NCI-H82 treated with DMSO at 0.1 percent for 48 hours (cell line): ENCODE data around the gene CLMN.
"Not testable (repeated sequence)": the region's sequence is repeated elsewhere in the genome, so short reads cannot be mapped to it uniquely, and the experiment has no call there.

Experiments used
- DNase-seq: peaks from one replicate; lab custom pipeline; 2025; ENCODE audit not compliant: unreplicated experiment; lab: John Stamatoyannopoulos, UW

The CLMN gene

GRCh38 chr14:95222870-95223398, 96.8 kb downstream of the CLMN start:
- no peak for DNase-seq

DNA sequence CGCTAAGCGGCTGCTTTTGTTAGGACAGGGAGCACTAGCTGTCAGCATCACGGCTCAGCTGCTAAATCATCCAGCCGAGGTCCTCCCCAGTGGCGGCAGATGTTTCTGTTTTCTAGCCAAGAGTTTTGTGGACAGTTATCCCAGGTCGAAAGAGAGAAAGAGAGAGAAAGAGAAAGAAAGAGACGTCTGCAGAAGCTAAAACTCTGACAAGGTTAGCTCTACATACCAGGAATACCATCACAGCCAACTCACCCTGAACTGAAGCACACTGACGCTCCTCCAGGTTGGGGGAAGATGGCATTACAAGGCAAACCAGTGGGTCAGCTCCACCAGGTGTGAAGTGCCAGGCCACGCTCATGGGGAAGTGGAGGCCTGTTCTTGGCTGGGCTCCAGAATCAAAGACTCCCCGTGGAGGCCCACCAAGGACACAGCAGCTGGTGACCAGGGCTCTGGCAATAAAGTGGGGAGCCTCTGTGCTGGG, 97.5 kb downstream of the CLMN start:
- no peak for DNase-seq

- no peak for DNase-seq
Observed at GRCh38 chr14:95221531-95221930, 98.2 kb downstream of the CLMN start.

GRCh38 chr14:95220663-95221231, 99.0 kb downstream of the CLMN start:
- no peak for DNase-seq

DNA sequence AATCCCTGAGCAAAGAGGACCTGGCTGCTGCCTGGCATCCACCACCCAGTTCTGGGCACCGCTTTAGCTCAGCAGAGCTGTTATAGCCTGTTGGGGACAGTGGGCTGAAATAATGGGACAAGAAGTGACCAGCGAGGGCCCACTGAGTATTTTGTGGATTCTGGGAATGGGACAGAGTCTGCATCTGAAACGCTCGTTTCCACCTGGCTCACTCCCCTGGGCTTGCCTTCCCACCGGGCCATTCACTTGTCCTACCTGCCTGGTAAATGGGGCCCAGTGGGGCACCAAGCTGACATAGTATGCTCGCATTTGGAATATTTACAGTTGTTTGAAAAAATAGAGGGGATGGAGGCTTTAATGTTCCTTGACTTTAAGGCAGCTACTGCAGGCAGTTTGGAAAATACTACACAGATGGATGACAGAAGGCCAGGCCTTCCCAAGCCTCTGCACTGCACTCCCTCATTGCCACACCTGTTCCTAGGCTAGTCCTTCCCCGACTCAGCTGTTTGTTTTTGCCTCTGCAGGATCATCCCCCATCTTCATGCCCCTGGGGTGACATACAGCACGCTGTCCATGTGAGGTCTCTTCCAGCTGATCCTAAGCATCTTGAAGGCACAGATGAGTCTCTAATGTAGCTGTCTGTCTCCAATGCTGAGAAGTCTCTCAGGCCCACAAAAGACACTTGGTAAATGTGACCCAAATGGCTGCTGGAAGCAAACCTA, 101.1 kb downstream of the CLMN start:
- no peak for DNase-seq

DNA sequence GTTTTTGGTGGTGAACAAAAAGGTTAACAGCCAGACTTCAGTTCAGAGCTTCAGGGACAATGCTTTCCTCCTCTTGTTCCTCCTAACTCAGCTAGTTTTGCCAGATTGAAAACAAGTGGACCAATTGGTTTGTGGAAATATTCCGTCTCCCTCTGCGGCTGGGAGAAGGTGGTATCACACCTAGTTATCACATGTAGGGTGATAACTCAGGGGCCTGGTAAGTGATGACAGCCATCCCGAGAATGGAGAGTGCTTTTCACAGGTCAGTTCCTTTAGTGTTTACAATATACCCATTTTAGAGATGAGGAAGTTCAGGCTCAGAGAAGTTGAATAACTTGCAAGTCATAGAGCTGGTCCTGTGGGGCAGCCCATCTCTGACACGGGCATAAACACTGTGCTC, 101.7 kb downstream of the CLMN start:
- DNase-seq = no peak

DNA sequence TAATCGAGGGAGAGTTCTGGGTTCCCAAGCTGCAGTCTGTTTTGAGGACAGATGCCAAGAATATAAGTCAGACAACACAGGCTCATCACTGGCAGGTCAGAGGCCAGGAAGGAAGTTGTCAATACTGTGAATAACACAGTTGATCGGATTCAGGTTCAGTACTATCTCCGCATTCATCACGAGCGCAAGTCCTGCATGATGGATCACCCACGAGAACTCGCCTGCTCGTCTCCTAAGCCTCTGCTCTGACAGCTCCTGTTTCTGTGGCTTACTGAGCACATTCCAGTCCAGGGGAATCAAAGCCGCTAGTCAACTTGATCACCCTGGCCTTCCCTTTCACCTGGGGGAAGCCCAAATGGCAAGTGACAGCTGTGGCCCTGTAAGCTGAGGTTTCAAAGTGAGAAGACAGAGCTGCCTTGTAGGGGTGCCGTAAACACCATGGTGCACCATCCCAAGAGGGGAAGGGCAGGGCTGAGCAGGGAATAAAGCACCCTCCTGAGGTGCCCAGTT, 102.3 kb downstream of the CLMN start:
- DNase-seq = no peak

DNA sequence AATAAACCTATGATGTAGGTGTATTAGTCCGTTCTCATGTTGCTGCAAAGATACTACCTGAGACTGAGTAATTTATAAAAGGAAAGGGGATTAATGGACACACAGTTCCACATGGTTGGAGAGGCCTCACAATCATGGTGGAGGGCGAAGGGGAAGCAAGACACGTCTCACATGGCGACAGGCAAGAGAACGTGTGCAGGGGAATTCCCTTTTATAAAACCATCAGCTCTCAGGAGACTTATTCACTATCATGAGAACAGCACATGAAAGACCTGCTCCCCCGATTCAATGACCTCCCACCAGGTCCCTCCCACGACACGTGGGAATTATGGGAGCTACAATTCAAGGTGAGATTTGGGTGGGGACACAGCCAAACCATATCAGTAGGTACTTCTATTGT, 103.7 kb downstream of the CLMN start:
- DNase-seq = no peak

DNA sequence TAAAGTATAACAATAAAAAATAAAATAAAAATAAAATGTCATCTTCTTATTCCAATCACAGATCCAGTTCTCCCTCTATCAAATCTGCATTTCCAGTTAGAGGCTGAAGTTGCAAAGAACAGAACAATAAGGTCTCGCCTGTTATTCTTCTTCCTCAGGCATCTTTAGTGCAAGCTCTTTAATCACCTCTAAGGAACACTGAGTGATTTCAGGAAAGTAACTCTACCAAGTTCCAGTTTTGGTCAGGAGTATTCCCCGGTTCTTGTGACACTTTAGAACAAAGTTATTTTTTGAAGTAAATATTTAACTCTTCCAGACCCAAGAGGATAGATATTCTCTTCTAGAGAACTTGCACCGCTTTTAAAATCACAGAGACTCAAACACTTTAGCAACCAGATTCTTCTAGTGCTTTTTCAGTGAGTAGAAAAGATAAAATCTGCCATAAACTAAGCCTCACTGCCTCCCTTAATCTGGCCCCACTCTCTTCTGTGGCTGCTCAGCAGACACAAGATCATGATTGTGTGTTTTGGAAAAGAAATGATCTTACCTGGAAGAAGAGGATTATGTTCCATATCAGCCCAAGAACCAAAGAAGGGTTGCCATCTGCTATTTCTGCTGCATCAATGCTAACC, 104.5 kb downstream of the CLMN start:
- DNase-seq = peak; percentile 21

DNA sequence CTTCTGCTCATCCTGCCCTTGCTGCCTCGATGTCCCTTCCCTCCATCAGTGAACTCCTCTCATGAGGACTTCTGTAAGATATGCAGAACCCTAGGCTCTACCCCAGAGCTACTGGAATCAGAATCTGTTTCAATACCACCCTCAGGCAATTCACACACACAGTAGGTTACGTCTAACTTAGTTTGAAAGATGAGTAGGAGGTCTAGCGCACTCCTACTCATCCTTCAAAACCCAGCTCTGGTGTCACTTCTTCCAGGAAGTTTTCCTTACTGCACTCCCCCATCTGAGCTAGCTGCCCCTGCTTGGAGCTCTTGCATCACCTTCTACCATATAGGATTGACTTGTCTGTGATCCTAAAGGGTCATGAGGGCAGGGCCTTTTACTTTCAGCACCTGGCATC, 105.9 kb downstream of the CLMN start:
- no peak for DNase-seq

- no peak for DNase-seq
Observed at GRCh38 chr14:95211721-95212504, 107.8 kb downstream of the CLMN start.

- DNase-seq = no peak
Observed at GRCh38 chr14:95210699-95211098, 109.0 kb downstream of the CLMN start.

DNA sequence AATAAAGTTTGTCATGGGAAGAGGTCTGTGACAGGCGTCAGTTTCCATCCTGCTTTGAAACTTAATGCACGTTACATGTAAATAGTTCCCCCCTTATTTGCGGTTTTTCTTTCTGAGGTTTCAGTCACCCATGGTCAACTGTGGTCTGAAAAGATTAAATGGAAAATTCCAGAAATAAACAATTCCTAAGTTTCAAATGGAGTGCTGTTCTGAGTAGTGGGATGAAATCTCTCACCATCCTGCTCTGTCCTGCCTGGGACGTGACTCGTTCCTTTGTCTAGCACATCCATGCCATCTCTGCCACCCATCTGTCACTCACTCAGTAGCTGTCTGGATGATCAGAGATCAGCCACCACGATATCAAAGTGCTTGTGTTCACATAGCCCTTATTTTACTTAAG, 111.1 kb downstream of the CLMN start:
- DNase-seq = no peak

DNA sequence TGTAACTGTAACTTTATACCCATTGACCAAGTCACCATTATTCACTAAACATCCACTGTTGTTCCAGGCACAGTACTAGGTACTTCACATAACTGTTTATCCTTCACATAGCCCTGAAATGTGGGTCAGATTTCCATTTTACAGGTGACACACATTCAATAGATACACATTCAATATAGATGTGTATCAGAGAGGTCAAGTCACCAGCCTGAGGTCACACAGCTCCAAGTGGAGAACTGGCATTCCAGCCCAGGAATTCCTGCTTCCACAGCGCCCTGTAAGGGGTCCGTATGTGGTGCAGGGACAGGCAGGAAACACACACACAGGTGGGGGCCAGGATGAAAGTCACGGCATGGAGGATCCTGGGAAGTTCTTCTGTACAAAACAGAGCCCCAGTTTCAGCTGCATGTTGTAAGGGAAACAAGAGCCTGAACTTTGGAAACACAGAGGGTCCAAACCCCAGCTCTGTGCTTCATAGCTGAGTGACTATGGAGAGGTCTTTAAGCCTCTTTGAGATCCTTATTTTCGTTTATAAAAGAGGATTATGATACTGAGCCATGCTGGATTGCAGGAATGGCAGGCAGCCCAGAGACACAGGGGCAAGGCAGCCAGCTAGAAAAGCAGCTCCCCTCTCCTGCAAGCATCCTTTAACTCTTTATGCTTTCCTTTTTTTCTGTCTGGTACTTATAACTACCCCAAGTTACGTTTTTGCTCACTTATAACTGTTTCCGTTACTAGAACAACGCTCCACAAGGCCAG, 112.1 kb downstream of the CLMN start:
- peak; percentile 33 for DNase-seq

DNA sequence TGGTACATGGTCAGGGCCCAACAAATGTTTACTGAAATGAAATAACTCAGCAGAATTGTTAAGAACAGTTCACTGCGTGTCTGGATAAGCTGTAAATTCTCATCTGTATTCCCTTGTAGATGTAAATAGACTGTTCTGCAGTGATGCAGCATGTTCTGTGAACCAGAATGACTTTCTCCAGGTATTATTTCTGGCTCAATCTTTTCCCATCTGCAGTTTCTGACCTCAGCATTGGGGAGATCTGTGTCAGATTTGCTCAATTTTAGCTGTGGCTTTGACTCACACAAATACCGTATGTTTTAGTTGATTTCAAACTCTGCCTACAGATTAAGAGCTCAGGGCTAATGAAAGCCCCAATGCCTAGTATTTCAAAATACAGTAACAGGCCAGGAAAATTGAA, 113.2 kb downstream of the CLMN start:
- no peak for DNase-seq

DNA sequence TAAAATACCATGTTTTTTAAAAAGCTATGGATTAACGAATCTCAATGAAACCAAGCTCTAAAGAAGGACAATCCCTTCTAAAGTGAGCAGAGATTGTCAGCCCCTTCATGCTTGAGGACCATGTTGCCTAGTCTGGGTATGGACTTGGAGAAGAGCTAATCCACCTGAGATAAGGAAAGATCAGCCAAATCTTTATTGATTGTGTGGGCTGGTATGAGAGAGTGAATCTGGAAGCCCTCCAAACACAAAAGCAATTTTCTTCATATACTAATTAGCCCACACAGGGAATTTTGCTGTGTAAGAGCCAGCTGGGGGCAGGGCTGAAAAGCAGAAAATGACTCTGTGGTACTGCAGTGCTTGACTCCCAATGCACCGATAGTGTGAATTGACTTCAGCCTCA, 115.0 kb downstream of the CLMN start:
- no peak for DNase-seq

- not testable (repeated sequence) for DNase-seq
Observed at GRCh38 chr14:95201745-95202144, 118.0 kb downstream of the CLMN start.

- DNase-seq = no peak
Observed at GRCh38 chr14:95200404-95200803, 119.3 kb downstream of the CLMN start.

DNA sequence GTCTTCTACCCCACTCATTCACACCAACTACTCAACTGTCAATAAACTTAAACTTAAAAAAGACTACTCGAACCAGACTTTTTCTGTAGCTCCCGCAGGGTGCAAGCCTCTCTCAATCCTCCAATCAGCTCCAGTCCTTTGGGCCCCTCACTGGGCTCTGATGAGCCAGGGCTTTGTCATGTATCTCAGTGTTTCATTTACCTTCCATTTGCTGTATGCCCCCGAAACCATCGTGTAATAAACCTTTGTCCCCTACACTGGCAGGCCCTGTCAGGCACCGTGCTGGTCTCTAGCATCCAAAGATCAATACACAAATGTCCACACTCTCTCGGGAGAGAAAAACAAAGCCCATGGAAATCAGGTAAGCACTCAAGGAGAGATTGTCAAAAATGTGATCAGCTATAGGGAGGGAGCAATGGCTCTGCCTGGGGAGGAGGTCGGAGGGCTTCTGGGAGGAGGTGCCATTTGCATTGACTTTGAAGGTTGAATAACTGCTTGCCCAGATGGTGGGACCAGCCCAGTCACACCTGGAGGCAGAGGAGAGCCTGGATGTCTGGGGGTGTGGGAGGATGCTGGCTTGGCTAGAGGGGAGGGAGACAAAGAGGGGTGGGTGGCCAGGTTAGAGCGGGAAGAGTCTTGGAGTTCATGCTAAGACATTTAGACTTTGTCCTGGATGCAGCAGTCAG, 120.3 kb downstream of the CLMN start:
- DNase-seq = no peak

- no peak for DNase-seq
Observed at GRCh38 chr14:95198320-95198719, 121.4 kb downstream of the CLMN start.
